Measurements from ENCODE around the gene LYZL4.

- TF ChIP-seq CTCF (conservative IDR thresholded peaks at IDR 0.05; ENCODE audit: low read depth, low read length) (no peak), EZH2 (IDR thresholded peaks at IDR 0.05; ENCODE audit: low read length, unreplicated experiment) (no peak)
These were observed 11.7 kb upstream of the LYZL4 start for GRCh38 chr3:42421818-42422796.
